Panc1 (cell line): ENCODE data around the gene SGMS1. TPM values are rescaled to one million over a fixed set of nuclear protein-coding genes. Genes with fewer than 3 reads are reported as not detected.

Experiments
- ATAC-seq: fragments of 200-7000 bp; cut with Tn5 transposase; 2 replicates; pipeline ENCODE4 v1.9.1; 2020; ENCODE audit warnings: mild to moderate bottlenecking, moderate library complexity
- BruUV-seq: library from RNA; stranded (reverse); fragments of 400-500 nt; replicated peaks from 2 replicates; lab custom pipeline; 2021; lab: Mats Ljungman, UMichigan
- CTCF ChIA-PET: fragments of 300-600 bp; sonication (Branson Sonifier 250); formaldehyde crosslinking; loops from one replicate; lab custom pipeline; 2022; ENCODE audit warnings: antibody characterized with exemption; lab: Charles Lee
- POLR2A ChIA-PET: fragments of 300-600 bp; sonication (Branson Sonifier 250); formaldehyde crosslinking; loops from one replicate; lab custom pipeline; 2022; ENCODE audit warnings: antibody characterized with exemption; lab: Charles Lee
- DNase-seq: peaks from one replicate; pipeline ENCODE4 v3.0.0-alpha.2; 2010; ENCODE audit warnings: low read depth, low spot score
- H3K27ac ChIP-seq: 2 replicates; pipeline ENCODE4 v1.5.1; 2011; ENCODE audit warnings: mild to moderate bottlenecking, low read length, inconsistent platforms
- H3K27me3 ChIP-seq: fragments of 200-500 bp; sonication (Bioruptor generic); 2 replicates; pipeline ENCODE4 v1.6.0; 2014; ENCODE audit warnings: low read length, inconsistent platforms; ENCODE audit not compliant: control insufficient read depth, insufficient read depth
- H3K36me3 ChIP-seq: fragments of 200-500 bp; sonication (Bioruptor generic); 2 replicates; pipeline ENCODE4 v1.5.1; 2014; ENCODE audit warnings: inconsistent platforms, mild to moderate bottlenecking, low read length, moderate library complexity; ENCODE audit not compliant: control insufficient read depth, insufficient read depth
- H3K4me1 ChIP-seq: 2 replicates; pipeline ENCODE4 v1.5.1; 2011; ENCODE audit warnings: inconsistent platforms, mild to moderate bottlenecking, low read length, moderate library complexity; ENCODE audit not compliant: control insufficient read depth, insufficient read depth
- H3K4me3 ChIP-seq, 2 experiments: 2 replicates each; pipeline ENCODE4 v1.5.1; 2011 to 2012; ENCODE audit warnings: low read depth in 2 of 2, low read length in 2 of 2, mild to moderate bottlenecking in 2 of 2, inconsistent platforms in 1 of 2, moderate library complexity in 1 of 2
- H3K9me3 ChIP-seq: fragments of 200-500 bp; sonication (Bioruptor generic); 2 replicates; pipeline ENCODE4 v1.5.1; 2014; ENCODE audit warnings: low read depth, mild to moderate bottlenecking, inconsistent platforms, low read length, moderate library complexity; ENCODE audit not compliant: control insufficient read depth, insufficient read depth
- CTCF ChIP-seq: fragments of 450-650 bp; IDR thresholded peaks from 2 replicates; pipeline ENCODE4 v1.5.1; 2017; ENCODE audit warnings: mild to moderate bottlenecking
- POLR2AphosphoS5 ChIP-seq: IDR thresholded peaks from 2 replicates; pipeline ENCODE4 v1.6.1; 2012; ENCODE audit warnings: mild to moderate bottlenecking, low read depth, low read length, moderate library complexity
- REST ChIP-seq, 2 experiments: IDR thresholded peaks; 2 replicates each; pipeline ENCODE4 v1.6.1; 2011 to 2012; ENCODE audit warnings: low read depth in 2 of 2, control low read depth in 1 of 2, low read length in 1 of 2, mild to moderate bottlenecking in 1 of 2, moderate library complexity in 1 of 2; ENCODE audit not compliant: insufficient read depth in 1 of 2
- SIN3A ChIP-seq: IDR thresholded peaks from 2 replicates; pipeline ENCODE4 v1.6.1; 2012; ENCODE audit warnings: low read depth, mild to moderate bottlenecking, low read length, moderate library complexity, borderline replicate concordance; ENCODE audit not compliant: insufficient read depth
- TCF7L2 ChIP-seq: IDR thresholded peaks from 2 replicates; pipeline ENCODE4 v1.6.1; 2011; ENCODE audit warnings: mild to moderate bottlenecking, low read depth, low read length, inconsistent platforms
- in situ Hi-C: cut with HindIII; loops from 2 replicates; pipeline ENCODE4 v1.10.0; 2016; ENCODE audit warnings: low sequenced_read_pairs, low pct_unique_long_range_greater_than_20kb
- intact Hi-C: fragments of 100-400 bp; cut with micrococcal nuclease; formaldehyde crosslinking; loops from one replicate; pipeline ENCODE4 v1.10.0; 2022; ENCODE audit not compliant: unreplicated experiment
- total RNA-seq: library from RNA; stranded (reverse); gene quantifications from one replicate; pipeline ENCODE4 v1.2.1, GENCODE V29; 2021; ENCODE audit not compliant: unreplicated experiment

The SGMS1 gene
- total RNA-seq, 1 experiment from 2014 or later = 22.0 TPM

GRCh38 chr10:50318129-50318528 lies 305.6 kb downstream of the SGMS1 start:
- Histone ChIP-seq H3K9me3 (no peaks in the 10 kb centered on the region), H3K27ac (no peak overlapping the region), H3K4me3 (no peak overlapping the region), H3K4me1 (no peaks in the 10 kb centered on the region), H3K27me3 (no peaks in the 10 kb centered on the region), H3K36me3 (no peaks in the 10 kb centered on the region)
- intact Hi-C loops (no loop called here), in situ Hi-C loops (no loop called here)
- no peak for DNase-seq
- ATAC-seq = no peak
- no peak for TF ChIP-seq REST (IDR thresholded peaks at IDR 0.05; ENCODE audit: insufficient read depth in 1 of 2, low read depth in 2 of 2, low read length in 1 of 2)
- TF ChIP-seq POLR2AphosphoS5 = no peak
- TF ChIP-seq SIN3A = no peak
- TF ChIP-seq TCF7L2 = no peak
- no peak for TF ChIP-seq CTCF
- no TSS peak for BruUV-seq
- CTCF ChIA-PET = interaction anchor here (0.7 kb wide), 1 partner anchor 41 kb away, joined by 11 read pairs; no protein-coding TSS in a partner anchor
- POLR2A ChIA-PET = no interaction called here

GRCh38 chr10:50316695-50317648 lies 306.8 kb downstream of the SGMS1 start:
- no peak for TF ChIP-seq CTCF
- no peaks in the 10 kb centered on the region for H3K4me1 ChIP-seq
- H3K27ac ChIP-seq = no peak overlapping the region
- no peaks in the 10 kb centered on the region for H3K36me3 ChIP-seq
- in situ Hi-C loops = no loop called here
- no peak for ATAC-seq
- intact Hi-C loops = no loop called here
- ChIA-PET POLR2A (no interaction called here), CTCF (no interaction called here)
- no peaks in the 10 kb centered on the region for H3K9me3 ChIP-seq
- no peak overlapping the region for H3K4me3 ChIP-seq
- BruUV-seq = no TSS peak
- no peak for DNase-seq
- no peaks in the 10 kb centered on the region for H3K27me3 ChIP-seq
